Right cardiac atrium (tissue), 5 donors: ENCODE results near the gene SLC27A3. TPM values are rescaled to one million over a fixed set of nuclear protein-coding genes. Genes with fewer than 3 reads are reported as not detected.

ENCODE experiments used
- ATAC-seq, 2 donors: fragments of 200-7000 bp; cut with Tn5 transposase; one replicate each; pipeline versions ENCODE4 v1.8.0 to v1.9.1; 2020; ENCODE audit warnings: moderate library complexity in 2 of 2, mild to moderate bottlenecking in 1 of 2
- DNase-seq, 3 donors: peaks; one replicate each; pipeline ENCODE4 v3.0.0-alpha.2; 2020
- H3K27ac ChIP-seq: one replicate; pipeline ENCODE4 v1.5.1; 2013; ENCODE audit warnings: mild to moderate bottlenecking, low read length, control low read depth, moderate library complexity
- H3K27me3 ChIP-seq: one replicate; pipeline ENCODE4 v1.6.1; 2013; ENCODE audit not compliant: control insufficient read depth, insufficient read depth
- H3K4me1 ChIP-seq: one replicate; pipeline ENCODE4 v1.6.1; 2013; ENCODE audit warnings: low read length; ENCODE audit not compliant: control insufficient read depth, insufficient read depth
- H3K4me3 ChIP-seq: one replicate; pipeline ENCODE4 v1.5.1; 2013; ENCODE audit warnings: low read length, control low read depth
- H3K9me3 ChIP-seq: one replicate; pipeline ENCODE4 v1.6.1; 2013; ENCODE audit warnings: low read length; ENCODE audit not compliant: control insufficient read depth
- WGBS: extraction: QIAGEN DNeasy Blood & Tissue Kit; methylation state at CpG from one replicate; pipeline ENCODE4 v1.1.7; 2013; 5-methylcytosine and 5-hydroxymethylcytosine counted together
- intact Hi-C, 4 donors: fragments of 100-400 bp; cut with DNase I; formaldehyde crosslinking; loops; one replicate each; pipeline versions ENCODE4 v1.11.0 to v1.14.0; 2022 to 2023
- polyA plus RNA-seq: library from polyadenylated mRNA; stranded (reverse); fragments of 200-250 nt; gene quantifications from one replicate; pipeline ENCODE4 v1.2.3, GENCODE V29; 2013
- total RNA-seq, 4 donors: library from RNA; stranded (reverse); fragmentation: NEBNext Ultra II Directional; extraction: Animal tissue kit (Norgen Biotek cat#: 25700); gene quantifications; one replicate each; pipeline ENCODE4 v1.2.1, GENCODE V29; 2021
- donor health status: healthy with polysubstance abuse.
- donor health status: DM: no; HTN: yes; CAD: no.
- donor health status: DM: no; HTN: no; CAD: no.
- donor health status: DM: no; HTN: yes; CAD: no; lungs with severe emphysema.
- donor health status: DM: yes; HTN: yes; CAD: no.

The SLC27A3 gene
- total and polyA plus RNA-seq, 5 donors = 16.9 to 26.5 (median 20.4) TPM

DNA sequence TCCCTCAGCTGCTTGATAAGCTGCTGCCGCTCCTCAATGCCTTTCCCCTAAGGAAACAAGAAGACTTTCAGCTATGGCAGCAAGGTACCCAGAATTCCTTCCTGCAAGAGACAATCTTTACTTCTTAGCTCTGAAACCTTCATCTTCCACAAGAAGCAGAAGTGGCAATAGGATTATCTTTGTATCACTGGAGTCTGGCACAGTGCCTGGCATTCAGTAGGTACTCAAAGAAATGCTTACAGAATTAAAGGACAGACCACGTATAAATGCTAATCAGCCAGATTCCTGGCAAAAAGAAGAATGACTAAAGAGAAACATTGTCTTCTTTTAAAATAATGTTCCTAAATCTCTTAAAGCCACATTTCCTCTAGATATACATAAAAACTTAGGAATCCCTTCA is 43.7 kb downstream of the SLC27A3 start:
- no peak overlapping the region for H3K4me3 ChIP-seq
- H3K9me3 ChIP-seq = no peaks in the 10 kb centered on the region
- intact Hi-C loops = no loop called here
- H3K27ac ChIP-seq = no peak overlapping the region
- H3K27me3 ChIP-seq = no peaks in the 10 kb centered on the region
- ATAC-seq = no peak
- DNase-seq = no peak
- WGBS = 78% methylated on average over 2 of the region's 2 CpGs
- peaks cover 3% of the 10 kb centered on the region for H3K4me1 ChIP-seq

DNA sequence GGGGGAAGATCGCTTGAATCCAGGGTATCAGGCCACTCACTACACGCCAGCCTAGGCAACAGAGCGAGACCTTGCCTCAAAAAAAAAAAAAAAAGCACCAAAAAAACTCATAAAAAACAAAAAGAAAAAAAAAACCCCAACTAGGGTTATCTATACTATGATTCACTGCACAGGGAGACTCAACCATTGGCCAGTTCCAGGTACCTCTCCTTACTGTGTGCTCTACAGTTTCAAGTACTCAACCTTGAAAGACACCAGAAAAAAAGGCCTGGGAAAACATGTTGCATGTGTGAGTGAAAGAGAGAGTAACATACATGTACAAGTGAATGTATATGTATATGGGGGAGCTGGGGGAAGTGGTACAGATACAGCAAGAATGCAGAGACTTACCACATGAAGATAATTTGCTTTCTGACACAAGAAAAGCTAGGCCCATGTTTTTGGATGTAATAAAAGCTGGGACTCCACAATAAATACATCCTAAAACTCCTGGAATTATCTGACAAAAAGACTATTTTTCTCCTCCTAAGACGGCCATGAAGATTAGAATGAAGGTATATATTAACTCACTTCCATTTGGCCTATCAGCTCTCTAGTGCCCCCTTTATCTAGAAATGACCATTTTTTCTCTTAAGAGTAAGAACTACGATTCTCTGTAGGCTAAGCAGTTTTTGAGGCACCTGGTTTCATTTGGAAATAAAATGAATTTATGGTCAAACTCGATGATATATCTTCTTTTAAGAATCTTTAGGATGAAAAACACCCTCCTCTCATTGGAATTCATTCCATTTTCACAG is 52.2 kb downstream of the SLC27A3 start:
- DNase-seq = no peak
- H3K9me3 ChIP-seq = no peaks in the 10 kb centered on the region
- intact Hi-C loops = loop anchor here in 2 of 4 donors (10.0 kb wide), 2 partner anchors 87 to 97 kb away; partner anchors contain the start of gene GATAD2B (in 1 of the 2)
- 86% methylated on average over 6 of the region's 6 CpGs for WGBS
- no peaks in the 10 kb centered on the region for H3K4me1 ChIP-seq
- H3K4me3 ChIP-seq = no peak overlapping the region
- no peak overlapping the region for H3K27ac ChIP-seq
- H3K27me3 ChIP-seq = no peaks in the 10 kb centered on the region
- ATAC-seq = no peak

Other genes with a start within 250 kb of the SLC27A3 start
- gene S100A6, start 239.4 kb upstream of the SLC27A3 start, total RNA-seq = 100 to 1,000 TPM; 334 to 461 (median 411) TPM
- 819 TPM for gene S100A6, start 239.4 kb upstream of the SLC27A3 start, polyA plus RNA-seq
- gene S100A5, start 234.5 kb upstream of the SLC27A3 start, total RNA-seq = not detected
- gene S100A5, start 234.5 kb upstream of the SLC27A3 start, polyA plus RNA-seq = not detected
- 100 to 1,000 TPM in 3 of 4 donors, 10 to 100 TPM in 1; 95.9 to 243 (median 148) TPM for gene S100A4, start 229.6 kb upstream of the SLC27A3 start, total RNA-seq
- gene S100A4, start 229.6 kb upstream of the SLC27A3 start, polyA plus RNA-seq = 329 TPM
- 1 to 10 TPM in 2 of 4 donors, under 1 TPM in 2; 0.54 to 2.0 (median 1.1) TPM for gene S100A3, start 226.1 kb upstream of the SLC27A3 start, total RNA-seq
- gene S100A3, start 226.1 kb upstream of the SLC27A3 start, polyA plus RNA-seq = 1.6 TPM
- 1 to 10 TPM in 1 of 4 donors, under 1 TPM in 3; 0.92 to 1.2 (median 0.97) TPM for gene S100A2, start 209.6 kb upstream of the SLC27A3 start, total RNA-seq
- 3.7 TPM for gene S100A2, start 209.6 kb upstream of the SLC27A3 start, polyA plus RNA-seq
- gene S100A16, start 162.3 kb upstream of the SLC27A3 start, total RNA-seq = 10 to 100 TPM; 42.6 to 56.1 (median 44.3) TPM
- 73.9 TPM for gene S100A16, start 162.3 kb upstream of the SLC27A3 start, polyA plus RNA-seq
- gene S100A14, start 159.1 kb upstream of the SLC27A3 start, total RNA-seq = 1 to 10 TPM; 2.5 to 5.6 (median 3.8) TPM
- 4.3 TPM for gene S100A14, start 159.1 kb upstream of the SLC27A3 start, polyA plus RNA-seq
- 100 to 1,000 TPM; 183 to 265 (median 220) TPM for gene S100A13, start 147.9 kb upstream of the SLC27A3 start, total RNA-seq
- 295 TPM for gene S100A13, start 147.9 kb upstream of the SLC27A3 start, polyA plus RNA-seq
- gene S100A1, start 147.0 kb upstream of the SLC27A3 start, total RNA-seq = 1,000 to 10,000 TPM; 1,233 to 1,764 (median 1,522) TPM
- 2,571 TPM for gene S100A1, start 147.0 kb upstream of the SLC27A3 start, polyA plus RNA-seq
- gene CHTOP, start 141.3 kb upstream of the SLC27A3 start, total RNA-seq = 10 to 100 TPM; 56.1 to 75.3 (median 66.1) TPM
- 65.0 TPM for gene CHTOP, start 141.3 kb upstream of the SLC27A3 start, polyA plus RNA-seq
- 10 to 100 TPM; 42.8 to 66.3 (median 53.7) TPM for gene SNAPIN, start 116.7 kb upstream of the SLC27A3 start, total RNA-seq
- gene SNAPIN, start 116.7 kb upstream of the SLC27A3 start, polyA plus RNA-seq = 75.4 TPM
- 10 to 100 TPM; 66.9 to 85.0 (median 70.2) TPM for gene ILF2, start 104.4 kb upstream of the SLC27A3 start, total RNA-seq
- 45.6 TPM for gene ILF2, start 104.4 kb upstream of the SLC27A3 start, polyA plus RNA-seq
- 10 to 100 TPM; 21.2 to 31.2 (median 25.5) TPM for gene NPR1, start 96.7 kb upstream of the SLC27A3 start, total RNA-seq
- gene NPR1, start 96.7 kb upstream of the SLC27A3 start, polyA plus RNA-seq = 26.0 TPM
- gene INTS3, start 47.4 kb upstream of the SLC27A3 start, total RNA-seq = 10 to 100 TPM; 30.6 to 41.8 (median 33.7) TPM
- 26.4 TPM for gene INTS3, start 47.4 kb upstream of the SLC27A3 start, polyA plus RNA-seq
- gene GATAD2B, start 147.6 kb downstream of the SLC27A3 start, total RNA-seq = 10 to 100 TPM; 35.8 to 50.1 (median 42.6) TPM
- 7.2 TPM for gene GATAD2B, start 147.6 kb downstream of the SLC27A3 start, polyA plus RNA-seq
- 10 to 100 TPM; 40.6 to 48.7 (median 41.7) TPM for gene DENND4B, start 171.3 kb downstream of the SLC27A3 start, total RNA-seq
- 32.0 TPM for gene DENND4B, start 171.3 kb downstream of the SLC27A3 start, polyA plus RNA-seq
- 10 to 100 TPM; 23.4 to 32.8 (median 26.2) TPM for gene CRTC2, start 183.2 kb downstream of the SLC27A3 start, total RNA-seq
- gene CRTC2, start 183.2 kb downstream of the SLC27A3 start, polyA plus RNA-seq = 26.9 TPM
- 10 to 100 TPM; 61.2 to 71.4 (median 65.1) TPM for gene SLC39A1, start 188.1 kb downstream of the SLC27A3 start, total RNA-seq
- gene SLC39A1, start 188.1 kb downstream of the SLC27A3 start, polyA plus RNA-seq = 61.3 TPM
- gene CREB3L4, start 192.5 kb downstream of the SLC27A3 start, total RNA-seq = 1 to 10 TPM; 4.3 to 6.0 (median 4.8) TPM
- 6.0 TPM for gene CREB3L4, start 192.5 kb downstream of the SLC27A3 start, polyA plus RNA-seq
- gene JTB, start 202.3 kb downstream of the SLC27A3 start, total RNA-seq = 100 to 1,000 TPM in 2 of 4 donors, 10 to 100 TPM in 2; 92.1 to 108 (median 102) TPM
- 143 TPM for gene JTB, start 202.3 kb downstream of the SLC27A3 start, polyA plus RNA-seq
- gene RAB13, start 210.9 kb downstream of the SLC27A3 start, total RNA-seq = 10 to 100 TPM; 62.2 to 78.2 (median 69.5) TPM
- 103 TPM for gene RAB13, start 210.9 kb downstream of the SLC27A3 start, polyA plus RNA-seq
- 1,000 to 10,000 TPM; 1,034 to 1,449 (median 1,261) TPM for gene RPS27, start 215.4 kb downstream of the SLC27A3 start, total RNA-seq
- gene RPS27, start 215.4 kb downstream of the SLC27A3 start, polyA plus RNA-seq = 5,589 TPM